GM12878 (cell line): ENCODE measurements around the gene CREB3. TPM values are rescaled to one million over a fixed set of nuclear protein-coding genes. Genes with fewer than 3 reads are reported as not detected.

Source experiments
- BCL11A ChIP-seq: IDR thresholded peaks from 2 replicates; pipeline ENCODE4 v1.6.1; 2011; ENCODE audit warnings: low read depth, low read length
- BHLHE40 ChIP-seq, 2 experiments: fragments of 450-650 bp in 1 of 2; IDR thresholded peaks; 2 replicates each; pipeline ENCODE4 v1.6.1; 2011 to 2017; ENCODE audit warnings: low read depth in 2 of 2, borderline replicate concordance in 1 of 2, improper control_type of control experiment in 1 of 2, low read length in 1 of 2, mild to moderate bottlenecking in 1 of 2
- CHD4 ChIP-seq: fragments of 200-600 bp; sonication (generic); IDR thresholded peaks from 2 replicates; pipeline ENCODE4 v1.6.1; 2016; ENCODE audit warnings: mild to moderate bottlenecking
- JUND ChIP-seq: IDR thresholded peaks from 2 replicates; pipeline ENCODE4 v1.6.1; 2012; ENCODE audit warnings: low read depth, mild to moderate bottlenecking, low read length, improper control_type of control experiment, moderate library complexity
- KLF5 ChIP-seq: fragments of 450-650 bp; IDR thresholded peaks from 2 replicates; pipeline ENCODE4 v1.6.1; 2014; ENCODE audit warnings: mild to moderate bottlenecking; ENCODE audit not compliant: partially characterized antibody
- NFYA ChIP-seq: IDR thresholded peaks from 2 replicates; pipeline ENCODE4 v1.6.1; 2011; ENCODE audit warnings: low read depth, mild to moderate bottlenecking, low read length, improper control_type of control experiment, borderline replicate concordance
- NRF1 ChIP-seq: conservative IDR thresholded peaks from 2 replicates; pipeline ENCODE4 v1.6.1; 2011; ENCODE audit warnings: mild to moderate bottlenecking, low read depth, low read length, improper control_type of control experiment
- PAX5 ChIP-seq: IDR thresholded peaks from 2 replicates; pipeline ENCODE4 v1.6.1; 2011; ENCODE audit warnings: low read depth, low read length, borderline replicate concordance
- PBX3 ChIP-seq: IDR thresholded peaks from 2 replicates; pipeline ENCODE4 v1.6.1; 2011; ENCODE audit warnings: mild to moderate bottlenecking, low read depth, low read length, moderate library complexity; ENCODE audit not compliant: insufficient replicate concordance
- POLR2A ChIP-seq: IDR thresholded peaks from 2 replicates; pipeline ENCODE4 v1.6.1; 2011; ENCODE audit warnings: low read depth, mild to moderate bottlenecking, low read length
- PRDM15 ChIP-seq: fragments of 450-650 bp; formaldehyde crosslinking; IDR thresholded peaks from 2 replicates; pipeline ENCODE4 v1.4.0; 2020; ENCODE audit warnings: mild to moderate bottlenecking, moderate library complexity
- SREBF2 ChIP-seq: IDR thresholded peaks from 2 replicates; pipeline ENCODE4 v1.6.1; 2012; ENCODE audit warnings: mild to moderate bottlenecking, low read length
- TBL1XR1 ChIP-seq: IDR thresholded peaks from 2 replicates; pipeline ENCODE4 v1.6.1; 2012; ENCODE audit warnings: low read depth, low read length, improper control_type of control experiment
- YBX1 ChIP-seq: fragments of 450-650 bp; IDR thresholded peaks from 2 replicates; pipeline ENCODE4 v1.6.1; 2016; ENCODE audit warnings: antibody characterized with exemption
- YY1 ChIP-seq: IDR thresholded peaks from 2 replicates; pipeline ENCODE4 v1.6.1; 2011; ENCODE audit warnings: low read depth, mild to moderate bottlenecking, low read length
- ZSCAN29 ChIP-seq: fragments of 450-650 bp; IDR thresholded peaks from 2 replicates; pipeline ENCODE4 v1.6.1; 2017; ENCODE audit warnings: mild to moderate bottlenecking, moderate library complexity
- polyA plus RNA-seq, 11 experiments: library from polyadenylated mRNA; depleted of rRNA in 4 of 11; unstranded in 6 of 11; stranded (reverse) in 5 of 11; fragments of >200 nt; fragmentation: Nextera tagmentation in 4 of 11; fragmentation: Illumina TruSeq in 1 of 11; extraction: Ambion mirVana in 4 of 11; extraction: Trizol in 1 of 11; gene quantifications; 1 replicate in 1 of 11; 2 replicates in 10 of 11; pipeline versions ENCODE4 v1.2.1 to v1.2.3, GENCODE V29; 2011 to 2016; ENCODE audit warnings: inconsistent platforms in 2 of 11, missing spikeins in 2 of 11, low read depth in 1 of 11
- total RNA-seq, 4 experiments: library from RNA; depleted of rRNA in 3 of 4; stranded (reverse); fragments of >200 nt in 3 of 4; fragmentation: Illumina TruSeq in 1 of 4; extraction: Trizol in 1 of 4; gene quantifications; 2 replicates each; pipeline versions ENCODE4 v1.2.1 to v1.2.3, GENCODE V29; 2013 to 2021
- TF ChIP-seq, protein P1 (sequence below): IDR thresholded peaks from 2 replicates; pipeline ENCODE4 v1.6.1; 2011; ENCODE audit warnings: borderline replicate concordance, low read depth, mild to moderate bottlenecking, moderate library complexity, mixed read lengths, low read length; ENCODE audit not compliant: insufficient read depth; ENCODE audit errors: extremely low read length
- TF ChIP-seq, protein P2 (sequence below): IDR thresholded peaks from 2 replicates; pipeline ENCODE4 v1.6.1; 2011; ENCODE audit warnings: low read depth, mild to moderate bottlenecking, low read length, moderate library complexity, borderline replicate concordance; ENCODE audit errors: extremely low read depth
- TF ChIP-seq, protein P3 (sequence below): fragments of 450-650 bp; IDR thresholded peaks from 2 replicates; pipeline ENCODE4 v1.6.1; 2014; ENCODE audit warnings: mild to moderate bottlenecking
- TF ChIP-seq, protein P4 (sequence below): IDR thresholded peaks from 2 replicates; pipeline ENCODE4 v1.6.1; 2011; ENCODE audit warnings: low read depth, low read length, improper control_type of control experiment, borderline replicate concordance
- TF ChIP-seq, protein P5 (sequence below): IDR thresholded peaks from 2 replicates; pipeline ENCODE4 v1.6.1; 2012; ENCODE audit warnings: low read length, inconsistent platforms

The CREB3 gene
- total and polyA plus RNA-seq, 10 of the 15 experiments (the other 5 are each of a cell fraction or from before 2014, with no cell fraction given), result 9.8 to 38.9 (median 19.8) TPM

- TF ChIP-seq PRDM15 (CRISPR knock-in tag) (no peak), NFYA (no peak), PAX5 (peak; percentile 39; the same call in 1 of the 2 replicates), YY1 (no peak), ZSCAN29 (no peak), BHLHE40 (IDR thresholded peaks at IDR 0.05; ENCODE audit: borderline replicate concordance in 1 of 2, low read depth in 2 of 2, low read length in 1 of 2) (no peak; a peak in 1 of 4 replicates), JUND (no peak), PBX3 (no peak), TBL1XR1 (no peak), BCL11A (no peak), NRF1 (no peak), YBX1 (no peak), KLF5 (no peak), SREBF2 (no peak), CHD4 (no peak), POLR2A (peak; percentile 73)
- TF ChIP-seq, protein P1, sequence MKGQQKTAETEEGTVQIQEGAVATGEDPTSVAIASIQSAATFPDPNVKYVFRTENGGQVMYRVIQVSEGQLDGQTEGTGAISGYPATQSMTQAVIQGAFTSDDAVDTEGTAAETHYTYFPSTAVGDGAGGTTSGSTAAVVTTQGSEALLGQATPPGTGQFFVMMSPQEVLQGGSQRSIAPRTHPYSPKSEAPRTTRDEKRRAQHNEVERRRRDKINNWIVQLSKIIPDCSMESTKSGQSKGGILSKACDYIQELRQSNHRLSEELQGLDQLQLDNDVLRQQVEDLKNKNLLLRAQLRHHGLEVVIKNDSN, result no peak
- TF ChIP-seq, protein P2, sequence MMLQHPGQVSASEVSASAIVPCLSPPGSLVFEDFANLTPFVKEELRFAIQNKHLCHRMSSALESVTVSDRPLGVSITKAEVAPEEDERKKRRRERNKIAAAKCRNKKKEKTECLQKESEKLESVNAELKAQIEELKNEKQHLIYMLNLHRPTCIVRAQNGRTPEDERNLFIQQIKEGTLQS, result no peak
- TF ChIP-seq, protein P3, sequence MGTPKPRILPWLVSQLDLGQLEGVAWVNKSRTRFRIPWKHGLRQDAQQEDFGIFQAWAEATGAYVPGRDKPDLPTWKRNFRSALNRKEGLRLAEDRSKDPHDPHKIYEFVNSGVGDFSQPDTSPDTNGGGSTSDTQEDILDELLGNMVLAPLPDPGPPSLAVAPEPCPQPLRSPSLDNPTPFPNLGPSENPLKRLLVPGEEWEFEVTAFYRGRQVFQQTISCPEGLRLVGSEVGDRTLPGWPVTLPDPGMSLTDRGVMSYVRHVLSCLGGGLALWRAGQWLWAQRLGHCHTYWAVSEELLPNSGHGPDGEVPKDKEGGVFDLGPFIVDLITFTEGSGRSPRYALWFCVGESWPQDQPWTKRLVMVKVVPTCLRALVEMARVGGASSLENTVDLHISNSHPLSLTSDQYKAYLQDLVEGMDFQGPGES, result no peak
- TF ChIP-seq, protein P4, sequence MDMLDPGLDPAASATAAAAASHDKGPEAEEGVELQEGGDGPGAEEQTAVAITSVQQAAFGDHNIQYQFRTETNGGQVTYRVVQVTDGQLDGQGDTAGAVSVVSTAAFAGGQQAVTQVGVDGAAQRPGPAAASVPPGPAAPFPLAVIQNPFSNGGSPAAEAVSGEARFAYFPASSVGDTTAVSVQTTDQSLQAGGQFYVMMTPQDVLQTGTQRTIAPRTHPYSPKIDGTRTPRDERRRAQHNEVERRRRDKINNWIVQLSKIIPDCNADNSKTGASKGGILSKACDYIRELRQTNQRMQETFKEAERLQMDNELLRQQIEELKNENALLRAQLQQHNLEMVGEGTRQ, result no peak
- TF ChIP-seq, protein P5, sequence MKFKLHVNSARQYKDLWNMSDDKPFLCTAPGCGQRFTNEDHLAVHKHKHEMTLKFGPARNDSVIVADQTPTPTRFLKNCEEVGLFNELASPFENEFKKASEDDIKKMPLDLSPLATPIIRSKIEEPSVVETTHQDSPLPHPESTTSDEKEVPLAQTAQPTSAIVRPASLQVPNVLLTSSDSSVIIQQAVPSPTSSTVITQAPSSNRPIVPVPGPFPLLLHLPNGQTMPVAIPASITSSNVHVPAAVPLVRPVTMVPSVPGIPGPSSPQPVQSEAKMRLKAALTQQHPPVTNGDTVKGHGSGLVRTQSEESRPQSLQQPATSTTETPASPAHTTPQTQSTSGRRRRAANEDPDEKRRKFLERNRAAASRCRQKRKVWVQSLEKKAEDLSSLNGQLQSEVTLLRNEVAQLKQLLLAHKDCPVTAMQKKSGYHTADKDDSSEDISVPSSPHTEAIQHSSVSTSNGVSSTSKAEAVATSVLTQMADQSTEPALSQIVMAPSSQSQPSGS, result no peak; the same call in 1 of the 2 replicates
Observed at GRCh38 chr9:35757226-35757891, 24.9 kb downstream of the CREB3 start (continued).
